GM03348 (cell line): ENCODE results near the gene ZNF326.
"Not testable (repeated sequence)": the region's sequence is repeated elsewhere in the genome, so short reads cannot be mapped to it uniquely, and the experiment has no call there.

Experiments used
- DNase-seq: peaks from one replicate; pipeline ENCODE4 v3.0.0; 2012; ENCODE audit warnings: low spot score

The ZNF326 gene

DNA sequence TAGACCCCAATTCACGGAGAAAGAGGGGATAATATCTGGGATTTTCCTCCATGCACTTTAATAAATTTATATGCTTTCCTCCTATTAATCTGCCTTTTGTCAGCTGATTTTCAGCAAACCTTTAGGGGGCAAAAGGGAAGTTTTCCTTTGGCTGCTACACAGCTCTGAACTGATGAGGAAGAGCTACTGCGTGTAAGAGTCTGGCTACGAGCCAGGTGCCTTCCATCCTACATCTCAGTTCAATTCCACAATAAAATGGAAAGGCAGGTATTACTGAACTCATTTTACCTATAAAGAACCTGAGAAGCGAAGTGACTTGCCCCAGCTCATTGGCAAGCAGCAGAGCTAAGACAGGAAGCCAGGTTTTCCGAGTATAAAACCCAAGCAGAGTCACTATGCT is 28.3 kb upstream of the ZNF326 start:
- DNase-seq, result no peak

DNA sequence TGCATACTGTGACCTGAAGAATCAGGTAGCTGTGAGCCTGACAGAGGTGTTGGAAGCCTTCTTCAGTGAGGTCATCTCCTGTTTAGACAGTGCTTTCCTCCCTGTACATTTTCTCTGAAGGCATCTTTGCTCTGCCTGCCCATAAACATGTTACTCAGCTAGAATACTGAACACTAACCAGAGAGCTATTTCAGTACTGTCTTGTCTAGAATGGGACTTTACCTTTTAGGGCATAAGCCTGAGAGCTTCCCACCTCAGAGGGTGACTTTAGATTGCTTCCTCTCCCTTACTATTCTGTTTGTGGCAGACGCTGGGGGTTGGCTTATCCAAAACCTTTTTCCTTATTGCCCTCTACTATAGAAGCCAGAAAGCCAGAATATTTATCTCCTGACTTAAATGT is 23.3 kb upstream of the ZNF326 start:
- no peak for DNase-seq

DNA sequence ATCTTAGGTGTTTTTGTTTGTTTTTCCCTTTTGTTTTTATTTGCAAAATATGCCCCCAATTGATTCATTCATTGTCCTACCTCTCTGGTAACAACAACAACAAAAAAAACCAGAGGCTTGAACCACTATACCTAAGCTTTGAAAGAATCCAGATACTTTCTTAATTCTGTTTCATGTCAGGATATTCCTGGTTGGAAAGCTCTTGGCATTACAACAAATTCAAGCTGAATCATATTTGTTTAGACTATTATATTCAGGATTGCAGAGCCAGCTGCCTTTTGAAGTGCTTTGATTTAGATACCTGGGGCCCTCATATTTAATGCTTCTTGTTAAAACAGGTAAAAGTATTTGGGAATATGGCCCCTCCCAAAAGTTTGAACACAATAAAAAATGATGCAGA is 22.9 kb upstream of the ZNF326 start:
- no peak for DNase-seq

DNA sequence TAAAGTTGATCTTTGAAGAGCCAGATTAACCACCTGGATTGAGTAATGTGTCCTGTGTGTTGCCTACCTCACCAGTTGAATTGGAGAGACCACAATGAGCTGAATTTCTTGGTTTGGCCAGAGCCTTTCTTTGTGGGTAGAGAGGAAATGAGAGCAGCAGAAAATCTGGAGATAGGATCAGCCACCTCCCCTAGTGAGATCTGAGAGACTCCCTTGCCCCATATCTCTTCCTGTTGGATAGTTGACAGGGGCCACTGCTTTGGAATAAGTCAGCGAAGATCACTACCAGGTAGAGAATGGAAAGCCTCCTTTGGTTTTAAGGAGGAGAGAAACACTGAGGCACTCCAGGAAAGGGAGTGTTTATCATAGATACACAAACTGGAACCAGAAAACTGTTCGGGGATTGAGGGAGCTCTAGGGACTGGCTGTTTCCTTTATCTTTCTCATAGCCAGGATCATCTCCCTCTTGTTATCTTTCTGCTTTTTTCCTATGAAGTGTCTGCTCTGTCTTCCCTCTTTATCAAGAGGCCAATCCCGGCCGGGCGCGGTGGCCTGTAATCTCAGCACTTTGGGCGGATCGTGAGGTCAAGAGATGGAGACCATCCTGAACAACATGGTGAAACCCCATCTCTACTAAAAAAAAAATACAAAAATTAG is 21.3 kb upstream of the ZNF326 start:
- no peak for DNase-seq

DNA sequence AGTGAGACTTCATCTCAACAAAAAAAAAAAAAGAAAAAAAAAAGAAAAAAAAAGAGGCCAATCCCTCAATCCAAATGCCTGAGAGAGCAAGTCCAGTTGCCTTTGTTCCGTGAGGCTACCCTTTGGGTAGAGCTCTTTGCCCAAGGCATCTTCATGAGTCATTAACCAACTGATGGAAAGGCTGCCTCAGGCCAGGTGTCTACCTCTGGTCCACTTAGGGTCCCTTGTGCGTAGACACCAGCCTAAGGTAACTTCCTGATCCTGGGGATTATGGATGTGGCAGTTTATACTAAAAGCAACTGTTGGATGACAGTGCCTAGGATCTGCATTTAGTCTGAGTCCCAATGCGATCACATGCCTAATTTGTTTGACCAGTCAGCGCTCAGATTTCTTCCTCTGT is 20.7 kb upstream of the ZNF326 start:
- no peak for DNase-seq

DNA sequence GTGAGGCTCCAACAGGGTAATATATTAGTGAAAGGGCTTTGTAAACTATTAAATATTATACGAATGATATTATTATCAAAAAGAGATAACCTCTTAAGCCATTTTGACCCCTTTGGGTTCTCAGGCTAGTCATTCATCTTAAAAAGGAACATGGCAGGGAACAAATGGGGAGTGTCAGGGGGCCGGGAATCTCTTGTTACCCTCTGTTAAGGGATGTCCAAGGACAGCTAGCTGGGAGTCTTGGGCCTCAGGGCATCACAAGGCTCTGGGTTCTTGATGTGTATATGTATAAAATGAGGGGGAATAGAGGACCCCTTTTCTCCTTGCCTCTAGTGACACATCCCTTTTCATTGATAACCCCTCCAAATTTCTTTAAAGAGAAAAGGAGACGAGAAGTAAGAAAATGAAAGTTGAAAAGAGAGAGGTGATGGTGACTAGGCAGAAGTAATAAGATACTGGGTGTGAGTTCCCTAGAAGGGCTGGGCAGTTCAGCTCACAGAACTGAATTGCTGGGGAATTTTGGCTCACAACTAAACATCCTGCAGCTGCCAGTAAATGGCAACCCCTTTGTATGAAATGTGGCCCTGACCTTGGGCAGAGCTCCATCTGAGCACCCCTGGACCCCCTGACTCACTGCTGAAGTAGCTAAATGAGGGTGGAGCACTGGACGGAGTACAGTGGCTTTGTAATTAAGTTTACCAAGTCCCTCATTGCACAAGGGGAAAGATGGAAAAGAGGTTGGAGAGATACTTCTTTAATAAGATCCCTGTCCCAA is 20.0 kb upstream of the ZNF326 start:
- DNase-seq, result peak; percentile 63

DNA sequence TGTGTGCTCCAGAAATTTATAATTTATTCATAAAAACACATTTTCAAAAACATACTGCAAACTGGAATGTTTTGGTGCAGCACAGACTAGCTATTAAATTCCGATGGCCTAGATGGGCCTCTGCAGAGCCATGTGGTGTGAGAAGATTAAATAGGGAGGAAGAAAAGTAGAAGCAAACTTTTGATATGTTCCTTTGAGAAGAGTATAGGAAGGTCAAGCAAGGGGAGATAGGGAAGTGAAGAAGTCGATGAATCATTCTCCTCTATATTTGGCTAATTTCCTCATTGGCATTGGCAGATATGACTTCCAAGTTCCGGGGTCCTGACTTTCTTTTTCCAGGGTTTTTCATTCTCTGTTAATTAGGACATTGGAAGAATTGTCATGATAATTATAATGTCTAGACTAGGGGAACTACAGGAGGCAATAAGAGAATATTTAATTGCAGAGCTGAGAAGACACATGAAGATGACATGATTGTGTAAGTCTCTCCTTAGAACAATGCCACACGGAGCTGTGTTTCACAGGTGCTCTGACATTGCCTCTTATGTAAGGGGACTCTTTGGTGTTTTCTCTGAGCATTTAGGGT is 19.3 kb upstream of the ZNF326 start:
- no peak for DNase-seq

DNA sequence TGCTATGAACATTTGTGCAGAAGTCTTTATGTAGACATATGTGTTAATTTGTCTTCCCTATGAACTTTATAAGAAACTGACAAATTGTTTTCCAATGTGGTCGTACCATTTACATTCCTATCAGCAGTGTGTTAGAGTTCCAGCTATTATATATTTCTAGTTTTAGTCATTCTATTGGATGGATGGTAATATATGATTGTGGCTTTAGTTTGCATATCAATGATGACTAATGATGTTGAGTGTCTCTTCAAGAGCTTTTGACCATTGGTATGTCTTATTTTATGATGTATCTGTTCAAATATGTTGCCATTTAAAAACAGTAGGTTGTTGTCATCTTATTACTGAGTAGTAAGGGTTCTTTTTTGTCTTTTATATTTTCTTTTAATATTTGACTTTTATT is 16.2 kb upstream of the ZNF326 start:
- peak; percentile 24 for DNase-seq

DNA sequence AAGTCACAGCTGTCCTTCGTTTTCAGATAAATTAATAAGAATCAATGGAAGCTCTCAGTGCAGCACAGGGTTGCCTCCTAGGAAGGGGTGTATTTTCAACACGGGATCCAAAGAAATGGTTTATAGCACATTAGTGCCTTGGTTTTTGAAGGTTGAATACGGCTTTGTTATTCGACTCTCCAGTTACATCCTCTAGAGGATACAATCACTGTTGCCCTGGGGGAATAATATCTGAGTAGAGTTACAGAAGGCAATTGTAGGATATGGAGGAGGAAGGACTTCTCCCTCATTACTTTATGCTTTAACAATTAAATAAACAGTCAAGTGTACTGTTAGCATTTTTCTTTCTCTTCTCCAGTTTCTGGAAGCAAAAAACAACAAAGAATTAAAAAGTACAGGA is 14.3 kb upstream of the ZNF326 start:
- DNase-seq, result no peak

DNA sequence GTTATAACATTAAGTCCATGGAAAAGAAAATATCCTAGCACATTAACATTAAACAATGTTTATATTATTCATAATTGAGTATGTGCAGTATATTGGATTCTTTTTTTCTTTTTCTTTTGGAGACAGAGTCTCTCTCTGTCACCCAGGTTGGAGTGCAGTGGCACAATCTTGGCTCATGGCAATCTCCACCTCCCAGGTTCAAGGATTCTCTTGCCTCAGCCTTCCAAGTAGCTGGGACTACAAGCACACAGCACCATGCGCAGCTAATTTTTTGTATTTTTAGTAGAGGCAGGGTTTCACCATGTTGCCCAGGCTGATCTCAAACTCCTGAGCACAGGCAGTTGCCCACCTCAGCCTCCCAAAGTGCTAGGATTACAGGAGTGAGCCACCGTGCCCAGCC is 12.1 kb upstream of the ZNF326 start:
- DNase-seq, result not testable (repeated sequence)

DNA sequence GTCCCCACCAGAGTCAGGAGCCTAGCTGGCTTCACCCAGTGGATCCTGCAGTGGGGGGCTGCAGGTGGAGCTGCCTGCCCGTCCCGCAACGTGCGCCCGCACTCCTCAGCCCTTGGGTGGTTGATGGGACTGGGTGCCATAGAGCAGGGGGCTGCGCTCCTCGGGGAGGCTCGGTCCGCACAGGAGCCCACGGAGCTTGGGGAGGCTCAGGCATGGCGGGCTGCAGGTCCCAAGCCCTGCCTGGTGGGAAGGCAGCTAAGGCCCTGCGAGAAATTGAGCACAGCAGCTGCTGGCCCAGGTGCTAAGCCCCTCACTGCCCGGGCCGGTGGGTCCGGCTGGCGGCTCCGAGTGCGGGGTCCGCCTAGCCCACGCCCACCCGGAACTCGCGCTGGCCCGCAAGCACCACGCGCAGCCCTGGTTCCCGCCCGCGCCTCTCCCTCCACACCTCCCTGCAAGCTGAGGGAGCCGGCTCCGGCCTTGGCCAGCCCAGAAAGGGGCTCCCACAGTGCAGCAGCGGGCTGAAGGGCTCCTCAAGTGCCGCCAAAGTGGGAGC is 10.3 kb upstream of the ZNF326 start:
- not testable (repeated sequence) for DNase-seq

DNA sequence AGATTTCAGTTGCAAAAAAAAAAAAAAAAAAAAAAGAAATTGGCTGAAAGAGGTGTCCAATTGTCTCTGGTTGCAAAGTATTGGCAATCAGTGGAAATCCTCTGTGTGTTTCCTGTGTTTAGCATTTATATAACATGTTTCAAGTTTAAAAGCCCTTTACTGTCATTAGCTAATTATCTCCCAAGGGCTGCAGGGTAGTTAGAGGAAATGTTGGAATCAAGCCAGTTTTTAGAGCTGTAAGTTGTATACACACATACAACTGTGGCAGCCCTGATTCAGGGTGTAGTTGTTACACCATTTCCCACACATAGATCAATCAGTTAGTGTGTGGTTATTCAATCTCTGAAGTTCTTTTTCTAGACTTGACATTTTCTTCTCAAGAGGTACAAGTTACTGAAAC is 8.9 kb upstream of the ZNF326 start:
- DNase-seq, result no peak

DNA sequence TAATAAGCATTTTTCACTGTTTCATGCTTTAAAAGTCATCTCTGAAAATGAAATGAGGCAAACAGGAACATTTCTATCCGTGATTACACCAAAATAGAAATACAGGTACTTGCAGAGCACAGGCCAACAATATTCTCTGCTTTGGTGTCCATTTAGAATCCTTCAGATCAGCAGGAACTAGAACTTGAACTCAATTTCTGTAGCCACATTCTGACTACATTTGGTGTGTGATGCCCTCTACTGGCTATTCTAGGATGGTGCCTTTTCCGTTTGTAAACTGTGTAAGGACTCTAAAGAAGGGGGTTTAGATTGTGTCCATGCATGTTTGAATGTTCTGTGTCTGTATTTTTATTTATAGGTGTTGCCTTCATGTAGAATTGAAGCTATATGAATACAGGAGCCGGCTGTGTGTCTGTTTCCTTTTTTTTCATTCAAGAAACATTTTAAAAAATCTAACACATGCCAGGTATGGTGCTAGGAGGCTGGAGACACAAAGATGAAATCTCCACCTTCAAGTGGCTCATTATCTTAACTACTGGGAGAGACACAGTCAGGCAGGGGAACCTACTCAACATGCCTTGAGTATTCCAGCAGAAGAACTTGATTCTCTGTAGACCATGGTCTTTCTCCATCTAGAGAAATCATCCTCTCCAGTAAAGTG is 7.6 kb upstream of the ZNF326 start:
- DNase-seq, result peak; percentile 76

DNA sequence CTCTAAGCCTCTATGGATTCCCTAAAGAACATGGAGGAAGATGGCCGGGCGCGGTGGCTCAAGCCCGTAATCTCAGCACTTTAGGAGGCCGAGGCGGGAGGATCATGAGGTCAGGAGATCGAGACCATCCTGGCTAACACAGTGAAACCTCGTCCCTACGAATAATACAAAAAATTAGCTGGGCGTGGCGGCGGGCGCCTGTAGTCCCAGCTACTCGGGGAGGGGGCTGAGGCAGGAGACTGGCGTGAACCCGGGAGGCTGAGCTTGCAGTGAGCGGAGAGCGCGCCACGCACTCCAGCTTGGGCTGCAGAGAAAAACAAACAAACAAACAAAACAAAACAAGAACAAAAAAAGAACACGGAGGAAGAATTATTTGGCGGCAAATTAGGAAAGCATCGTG is 5.8 kb upstream of the ZNF326 start:
- DNase-seq, result no peak

DNA sequence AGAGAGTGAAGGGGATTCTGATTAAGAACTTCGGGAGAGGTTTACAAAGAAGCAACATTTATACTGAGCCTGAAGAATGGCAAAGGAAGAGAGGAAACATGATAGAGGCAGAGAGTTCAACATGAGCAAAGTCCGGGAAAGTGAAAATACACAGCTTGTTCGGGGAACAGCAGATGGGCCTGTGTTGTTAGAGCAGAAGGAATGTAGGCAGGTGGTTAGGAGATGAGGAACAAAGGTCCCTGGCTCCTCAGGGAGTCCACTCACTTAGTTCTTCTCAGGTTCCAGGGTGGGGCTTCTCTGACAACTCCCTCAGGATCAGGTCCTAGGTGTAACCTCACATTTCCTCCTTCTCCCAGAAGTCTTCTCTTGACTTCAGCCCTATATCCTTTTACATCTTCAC is 5.1 kb upstream of the ZNF326 start:
- no peak for DNase-seq

DNA sequence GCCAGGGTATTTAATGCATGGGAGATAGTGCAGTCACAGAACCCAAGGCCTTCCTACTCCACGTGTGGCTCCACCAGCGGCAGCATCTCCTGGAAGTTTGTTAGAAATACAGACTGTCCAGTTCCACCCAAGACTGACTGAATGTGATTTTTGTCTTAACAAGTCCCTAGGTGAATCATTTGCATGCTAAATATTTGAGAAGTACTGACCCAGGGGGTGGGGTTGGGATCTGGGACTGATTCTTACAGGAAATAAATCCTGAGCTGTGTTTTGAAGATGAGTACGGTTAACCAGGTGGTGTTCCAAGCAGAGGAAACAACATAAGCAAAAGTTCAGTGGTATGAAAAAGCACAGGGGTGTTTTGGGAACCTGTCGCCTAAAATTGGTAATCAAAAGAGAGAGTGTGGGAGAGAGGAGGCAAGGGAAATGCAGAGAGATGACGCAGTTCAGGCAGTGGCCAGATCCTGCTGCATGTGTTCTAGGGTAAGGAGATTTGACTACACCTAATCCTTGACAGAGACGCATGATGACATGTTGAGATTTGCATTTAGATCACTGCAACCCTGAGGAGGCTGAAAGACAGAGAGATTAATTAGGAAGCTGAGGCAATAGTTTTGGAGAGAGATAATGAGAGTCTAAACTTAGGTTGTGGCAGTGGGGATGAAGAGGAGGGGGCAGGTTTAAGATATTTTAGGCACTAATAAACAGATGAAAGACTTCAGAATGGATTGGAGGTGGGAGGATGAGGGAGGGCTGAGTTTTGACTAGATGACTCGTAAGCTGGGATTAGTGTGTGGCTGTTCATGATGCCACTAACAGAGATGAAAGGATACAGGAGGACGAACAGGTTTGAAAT is 3.7 kb upstream of the ZNF326 start:
- DNase-seq, result no peak

DNA sequence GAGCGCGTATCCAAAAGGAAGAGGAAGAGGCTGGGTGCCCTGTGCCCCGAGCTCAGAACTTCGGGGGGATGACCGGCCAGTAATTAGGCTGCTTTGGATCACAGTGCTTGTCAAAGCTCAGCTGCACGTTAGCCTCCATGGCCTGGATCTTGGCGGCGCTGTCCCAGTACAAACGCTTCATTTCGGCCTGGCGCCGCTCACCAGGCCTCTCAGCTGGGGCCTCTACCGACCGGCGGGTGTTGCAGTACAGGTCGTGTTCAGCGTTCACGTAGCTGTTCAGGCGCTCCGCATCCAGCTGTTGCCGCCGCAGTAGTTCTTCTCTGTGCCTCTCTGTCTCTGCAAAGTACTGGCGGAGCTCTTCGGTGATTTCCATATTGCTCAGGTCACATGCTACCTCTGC is 1.4 kb upstream of the ZNF326 start:
- no peak for DNase-seq

DNA sequence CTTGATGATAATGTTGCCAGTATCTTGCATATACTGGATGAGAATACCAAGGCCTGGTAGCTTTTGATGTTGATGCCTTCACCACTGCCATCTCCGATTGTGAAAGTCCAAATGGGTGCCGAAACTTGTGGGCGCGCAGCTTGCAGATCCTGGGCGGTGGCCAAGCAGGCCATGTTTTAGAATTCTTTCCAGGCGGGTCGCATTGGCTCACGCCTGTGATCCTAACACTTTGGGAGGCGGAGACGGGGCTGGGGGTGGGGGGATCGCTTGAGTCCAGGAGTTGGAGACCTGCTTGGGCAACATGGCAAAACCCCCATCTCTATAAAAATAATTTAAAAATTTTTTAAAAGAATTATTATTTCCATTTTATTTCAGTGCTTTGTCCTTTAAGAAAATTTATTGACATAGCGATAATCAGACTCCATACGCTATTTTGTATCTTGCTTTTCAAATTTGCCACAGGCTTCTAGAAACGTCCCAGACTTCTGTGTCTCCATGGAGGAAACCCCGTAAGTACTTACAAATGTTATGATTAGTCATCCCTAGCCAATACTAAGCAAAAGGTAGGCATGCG is 592 bp upstream of the ZNF326 start:
- no peak for DNase-seq

DNA sequence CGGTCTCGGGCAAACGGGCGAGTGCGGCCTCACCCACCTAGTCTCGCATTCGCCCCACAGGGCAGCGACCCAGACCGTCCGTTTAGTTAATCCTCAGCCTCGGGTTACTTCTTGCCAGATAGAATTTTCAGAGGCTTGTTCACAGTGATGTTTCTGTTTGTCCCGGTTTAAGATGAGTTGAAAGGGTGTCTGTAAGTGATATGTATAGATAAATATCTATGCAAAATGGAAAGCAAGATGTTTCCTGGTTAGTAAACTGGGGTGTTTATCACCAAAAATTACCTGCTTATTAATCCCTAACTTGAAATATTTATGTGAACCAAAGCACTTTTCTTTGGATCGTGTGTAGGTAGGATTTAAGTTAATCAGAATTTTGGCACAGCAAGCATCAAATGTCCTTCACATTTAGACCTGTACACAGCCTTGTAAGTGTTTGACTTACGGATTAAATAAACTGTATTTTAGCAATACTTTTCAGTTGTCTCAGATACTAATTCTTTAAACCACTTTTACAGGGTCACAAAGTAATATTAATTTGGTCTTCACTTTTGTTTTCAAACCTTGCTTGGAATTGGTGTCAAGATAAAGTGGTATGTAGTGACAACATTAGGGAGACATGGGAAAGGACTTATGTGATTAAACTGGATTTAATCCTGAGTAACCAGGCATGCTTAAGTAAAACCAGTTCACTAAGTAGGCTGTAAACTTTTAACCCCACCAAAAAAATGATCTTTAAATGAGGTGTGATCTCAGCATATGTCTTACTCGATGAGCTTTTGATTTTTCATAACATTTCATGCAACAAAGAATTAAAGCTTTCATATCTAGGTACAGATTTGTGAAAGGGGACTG is 914 bp downstream of the ZNF326 start:
- DNase-seq, result peak; percentile 73

DNA sequence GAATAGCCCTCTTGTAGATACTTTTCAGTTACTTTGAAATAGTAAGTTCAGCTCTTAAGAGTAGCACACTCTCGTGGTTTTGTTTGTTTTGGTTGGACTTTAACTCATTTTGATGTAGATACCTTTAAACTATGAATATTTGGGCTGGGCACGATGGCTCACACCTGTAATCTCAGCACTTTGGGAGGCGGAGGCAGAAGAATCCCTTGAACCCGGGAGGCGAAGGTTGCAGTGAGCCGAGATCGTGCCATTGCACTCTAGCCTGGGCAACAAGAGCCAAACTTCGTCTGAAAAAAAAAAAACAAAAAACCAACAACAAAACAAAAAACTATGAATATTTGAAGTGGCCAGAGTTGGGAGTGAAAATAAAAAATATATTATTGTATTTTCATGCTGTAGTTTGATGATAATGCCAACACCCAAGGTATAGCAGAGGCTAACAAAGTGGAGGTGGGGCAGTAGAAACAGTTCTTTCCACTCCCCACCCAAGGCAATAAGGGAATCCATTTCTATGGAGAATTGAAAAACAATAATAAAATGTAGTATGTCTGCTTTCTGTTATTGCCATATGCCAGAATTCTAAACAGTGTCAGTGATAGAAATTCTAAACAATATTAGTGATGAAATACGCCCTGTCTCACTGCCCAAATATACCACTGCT is 1.7 kb downstream of the ZNF326 start:
- DNase-seq, result no peak
